ENCODE measurements around the gene SH3D19.
"Not testable (repeated sequence)": the region's sequence is repeated elsewhere in the genome, so short reads cannot be mapped to it uniquely, and the experiment has no call there.

Gene SH3D19

GRCh38 chr4:151238477-151238876, 86.9 kb downstream of the SH3D19 start:
- no peaks in the 10 kb centered on the region for H3K9me2 ChIP-seq (replicated peaks; ENCODE audit: low read depth, low read length)
- no peaks in the 10 kb centered on the region for H3K4me1 ChIP-seq (ENCODE audit: insufficient read depth, low read length, poor library complexity, severe bottlenecking)
- H3K36me3 ChIP-seq (ENCODE audit: insufficient read depth, low read length), result no peaks in the 10 kb centered on the region
- H3K27me3 ChIP-seq (ENCODE audit: insufficient read depth, low read length, poor library complexity, severe bottlenecking), result no peaks in the 10 kb centered on the region
- TF ChIP-seq CTCF (conservative IDR thresholded peaks at IDR 0.05; ENCODE audit: low read length) (no peak), EZH2phosphoT487 (IDR thresholded peaks at IDR 0.05; ENCODE audit: borderline replicate concordance) (no peak)
- H3K9ac ChIP-seq (ENCODE audit: low read depth, low read length, poor library complexity, severe bottlenecking), result no peak overlapping the region
- no peaks in the 10 kb centered on the region for H3K79me2 ChIP-seq (ENCODE audit: insufficient read depth, low read length)
- no peak overlapping the region for H3K4me2 ChIP-seq (ENCODE audit: low read depth, low read length, poor library complexity, severe bottlenecking)
- H4K20me1 ChIP-seq (ENCODE audit: insufficient read depth, low read length, poor library complexity, severe bottlenecking), result no peaks in the 10 kb centered on the region
- H3K9me3 ChIP-seq (ENCODE audit: insufficient read depth, low read depth, low read length), result no peaks in the 10 kb centered on the region
- no peak overlapping the region for H2AFZ ChIP-seq (ENCODE audit: low read length)
- H3K4me3 ChIP-seq (ENCODE audit: low read length, poor library complexity, severe bottlenecking), result no peak overlapping the region
- no peaks in the 10 kb centered on the region for H3F3A ChIP-seq (ENCODE audit: low read depth)

GRCh38 chr4:151236036-151236435, 89.4 kb downstream of the SH3D19 start:
- H3K4me2 ChIP-seq (ENCODE audit: low read depth, low read length, poor library complexity, severe bottlenecking), result no peak overlapping the region
- TF ChIP-seq EZH2phosphoT487 (IDR thresholded peaks at IDR 0.05; ENCODE audit: borderline replicate concordance), result no peak
- no peak for TF ChIP-seq CTCF (conservative IDR thresholded peaks at IDR 0.05; ENCODE audit: low read length)

GRCh38 chr4:151235373-151235772, 90.0 kb downstream of the SH3D19 start:
- not testable (repeated sequence) for H3K4me3 ChIP-seq (ENCODE audit: low read length, poor library complexity, severe bottlenecking); H3K9ac ChIP-seq (ENCODE audit: low read depth, low read length, poor library complexity, severe bottlenecking); H3K9me2 ChIP-seq (replicated peaks; ENCODE audit: low read depth, low read length); H3K4me1 ChIP-seq (ENCODE audit: insufficient read depth, low read length, poor library complexity, severe bottlenecking); H3K79me2 ChIP-seq (ENCODE audit: insufficient read depth, low read length); H3K36me3 ChIP-seq (ENCODE audit: insufficient read depth, low read length); H3K4me2 ChIP-seq (ENCODE audit: low read depth, low read length, poor library complexity, severe bottlenecking); H2AFZ ChIP-seq (ENCODE audit: low read length); H4K20me1 ChIP-seq (ENCODE audit: insufficient read depth, low read length, poor library complexity, severe bottlenecking); H3F3A ChIP-seq (ENCODE audit: low read depth); H3K27me3 ChIP-seq (ENCODE audit: insufficient read depth, low read length, poor library complexity, severe bottlenecking); H3K9me3 ChIP-seq (ENCODE audit: insufficient read depth, low read depth, low read length)

More at GRCh38 chr4:151236036-151236435, 89.4 kb downstream of the SH3D19 start:
- no peak overlapping the region for H3K9ac ChIP-seq (ENCODE audit: low read depth, low read length, poor library complexity, severe bottlenecking)
- H4K20me1 ChIP-seq (ENCODE audit: insufficient read depth, low read length, poor library complexity, severe bottlenecking), result no peaks in the 10 kb centered on the region
- no peak overlapping the region for H3K4me3 ChIP-seq (ENCODE audit: low read length, poor library complexity, severe bottlenecking)
- no peaks in the 10 kb centered on the region for H3K9me3 ChIP-seq (ENCODE audit: insufficient read depth, low read depth, low read length)
- H3K27me3 ChIP-seq (ENCODE audit: insufficient read depth, low read length, poor library complexity, severe bottlenecking), result no peaks in the 10 kb centered on the region
- no peaks in the 10 kb centered on the region for H3K4me1 ChIP-seq (ENCODE audit: insufficient read depth, low read length, poor library complexity, severe bottlenecking)
- H2AFZ ChIP-seq (ENCODE audit: low read length), result no peak overlapping the region
- H3K36me3 ChIP-seq (ENCODE audit: insufficient read depth, low read length), result no peaks in the 10 kb centered on the region
- no peaks in the 10 kb centered on the region for H3K9me2 ChIP-seq (replicated peaks; ENCODE audit: low read depth, low read length)
- no peaks in the 10 kb centered on the region for H3K79me2 ChIP-seq (ENCODE audit: insufficient read depth, low read length)
- H3F3A ChIP-seq (ENCODE audit: low read depth), result no peaks in the 10 kb centered on the region

GRCh38 chr4:151233600-151233999, 91.8 kb downstream of the SH3D19 start:
- Histone ChIP-seq H3K4me1 (ENCODE audit: insufficient read depth, low read length, poor library complexity, severe bottlenecking) (no peaks in the 10 kb centered on the region), H3K9ac (ENCODE audit: low read depth, low read length, poor library complexity, severe bottlenecking) (no peak overlapping the region), H3K9me2 (replicated peaks; ENCODE audit: low read depth, low read length) (no peaks in the 10 kb centered on the region), H3K36me3 (ENCODE audit: insufficient read depth, low read length) (no peaks in the 10 kb centered on the region), H3K79me2 (ENCODE audit: insufficient read depth, low read length) (no peaks in the 10 kb centered on the region), H4K20me1 (ENCODE audit: insufficient read depth, low read length, poor library complexity, severe bottlenecking) (no peaks in the 10 kb centered on the region), H3F3A (ENCODE audit: low read depth) (no peaks in the 10 kb centered on the region), H2AFZ (ENCODE audit: low read length) (no peak overlapping the region), H3K27me3 (ENCODE audit: insufficient read depth, low read length, poor library complexity, severe bottlenecking) (no peaks in the 10 kb centered on the region), H3K4me2 (ENCODE audit: low read depth, low read length, poor library complexity, severe bottlenecking) (no peak overlapping the region), H3K9me3 (ENCODE audit: insufficient read depth, low read depth, low read length) (no peaks in the 10 kb centered on the region), H3K4me3 (ENCODE audit: low read length, poor library complexity, severe bottlenecking) (no peak overlapping the region)
- TF ChIP-seq EZH2phosphoT487 (IDR thresholded peaks at IDR 0.05; ENCODE audit: borderline replicate concordance), result no peak
- TF ChIP-seq CTCF (conservative IDR thresholded peaks at IDR 0.05; ENCODE audit: low read length), result no peak

All from Loucy (cell line).